Stimulated activated CD8-positive, alpha-beta memory T cell treated with anti-CD3 and anti-CD28 coated beads, Interleukin-15, amount 100 ng/mL, for 24 hours (primary cell): Measurements from ENCODE around the gene GPR15.

Experiments used
- DNase-seq: peaks from one replicate; pipeline ENCODE4 v3.0.0-alpha.2; 2020; ENCODE audit warnings: low read depth

The GPR15 gene

DNA sequence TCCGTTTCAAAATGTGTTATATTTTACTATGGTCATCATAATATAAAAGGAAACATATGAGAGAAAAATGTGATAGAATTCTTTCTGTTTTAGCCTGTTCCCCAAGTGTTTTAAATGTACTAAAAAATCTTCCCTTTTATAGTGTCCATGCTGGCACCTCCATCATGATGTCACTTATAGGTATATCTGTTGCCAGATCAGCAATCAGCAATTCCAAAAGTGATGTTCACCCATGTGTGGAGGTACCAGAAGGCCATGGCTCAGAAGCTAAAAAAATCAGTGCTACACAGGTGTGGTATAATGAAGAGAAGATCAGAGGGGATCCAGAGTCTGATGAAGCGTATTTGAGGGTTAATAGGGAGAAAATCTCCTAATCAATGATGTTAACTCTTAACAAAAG lies 1.1 kb upstream of the GPR15 start:
- no peak for DNase-seq

- no peak for DNase-seq
Measured at GRCh38 chr3:98532275-98532637, 478 bp downstream of the GPR15 start.

DNA sequence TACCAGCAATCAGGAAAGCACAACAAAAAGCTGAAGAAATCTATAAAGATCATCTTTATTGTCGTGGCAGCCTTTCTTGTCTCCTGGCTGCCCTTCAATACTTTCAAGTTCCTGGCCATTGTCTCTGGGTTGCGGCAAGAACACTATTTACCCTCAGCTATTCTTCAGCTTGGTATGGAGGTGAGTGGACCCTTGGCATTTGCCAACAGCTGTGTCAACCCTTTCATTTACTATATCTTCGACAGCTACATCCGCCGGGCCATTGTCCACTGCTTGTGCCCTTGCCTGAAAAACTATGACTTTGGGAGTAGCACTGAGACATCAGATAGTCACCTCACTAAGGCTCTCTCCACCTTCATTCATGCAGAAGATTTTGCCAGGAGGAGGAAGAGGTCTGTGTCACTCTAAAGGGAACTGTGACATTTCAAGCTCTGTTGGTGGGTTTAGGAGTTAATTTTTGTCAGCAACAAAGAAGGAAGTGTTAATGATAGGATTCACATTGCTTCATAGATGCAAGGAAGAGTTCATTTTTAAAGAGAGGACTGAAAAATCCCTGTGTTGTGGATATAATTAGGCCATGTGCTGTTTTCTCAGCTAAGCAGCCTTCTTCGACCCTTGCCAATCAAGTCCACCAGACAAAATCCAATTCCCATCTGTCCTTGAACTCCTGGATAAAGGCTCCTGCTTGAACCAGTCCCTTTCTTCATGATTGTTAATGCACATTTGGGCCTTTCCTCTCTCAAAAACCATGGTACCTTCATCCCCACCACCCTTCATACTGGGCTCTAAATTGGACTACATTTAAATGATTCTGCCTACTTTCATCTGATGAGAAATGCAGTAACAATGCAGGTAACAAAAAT lies 1.2 kb downstream of the GPR15 start:
- no peak for DNase-seq

GRCh38 chr3:98534168-98534567 lies 2.4 kb downstream of the GPR15 start:
- no peak for DNase-seq

- DNase-seq = no peak
Measured at GRCh38 chr3:98534734-98535133, 3.0 kb downstream of the GPR15 start.

DNA sequence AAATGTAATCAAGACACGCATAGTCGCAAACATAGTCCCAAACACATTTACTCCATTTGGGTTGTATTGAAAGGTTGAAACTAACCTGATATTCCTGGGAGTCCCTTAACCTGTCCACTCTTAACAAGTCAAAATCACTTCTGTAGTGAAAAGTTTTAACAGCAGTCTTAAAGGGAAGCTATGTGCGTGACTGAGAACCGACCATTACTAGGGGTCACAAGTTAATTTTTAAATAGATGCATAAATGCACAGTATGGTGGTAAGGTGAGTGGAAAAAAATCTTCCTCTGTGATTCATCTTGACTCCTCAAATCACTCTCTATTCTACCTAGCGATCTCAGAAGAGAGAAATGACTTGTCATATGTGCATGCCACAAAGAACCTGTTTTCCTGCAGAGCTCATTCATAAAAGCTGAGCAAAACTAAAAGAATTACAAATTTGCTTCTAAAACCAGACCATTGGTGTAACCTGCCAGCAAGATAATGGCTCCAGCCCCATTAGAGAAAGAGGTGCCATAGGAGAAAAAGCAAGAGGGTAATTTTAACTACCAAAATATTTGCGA lies 4.8 kb downstream of the GPR15 start:
- no peak for DNase-seq

GRCh38 chr3:98540346-98540745 lies 8.6 kb downstream of the GPR15 start:
- DNase-seq = no peak

DNA sequence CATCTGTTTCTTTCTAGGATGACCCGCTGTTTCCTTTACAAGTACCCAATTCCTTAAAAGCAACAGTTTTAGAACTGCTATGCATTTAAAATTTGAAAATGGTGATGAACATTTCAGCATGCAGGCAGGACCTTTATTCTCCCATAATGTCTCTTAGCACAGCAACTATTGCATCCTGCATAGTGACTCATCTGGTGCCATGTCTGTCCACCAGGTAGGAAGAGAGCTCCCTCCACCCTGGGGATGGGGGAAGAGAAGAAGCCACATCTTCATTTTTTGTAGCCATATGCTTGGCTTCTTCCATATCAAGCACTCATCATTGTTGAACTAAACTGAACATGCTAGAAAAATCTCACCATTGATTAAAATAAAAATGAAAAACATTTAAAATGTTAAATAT lies 9.9 kb downstream of the GPR15 start:
- DNase-seq = no peak

DNA sequence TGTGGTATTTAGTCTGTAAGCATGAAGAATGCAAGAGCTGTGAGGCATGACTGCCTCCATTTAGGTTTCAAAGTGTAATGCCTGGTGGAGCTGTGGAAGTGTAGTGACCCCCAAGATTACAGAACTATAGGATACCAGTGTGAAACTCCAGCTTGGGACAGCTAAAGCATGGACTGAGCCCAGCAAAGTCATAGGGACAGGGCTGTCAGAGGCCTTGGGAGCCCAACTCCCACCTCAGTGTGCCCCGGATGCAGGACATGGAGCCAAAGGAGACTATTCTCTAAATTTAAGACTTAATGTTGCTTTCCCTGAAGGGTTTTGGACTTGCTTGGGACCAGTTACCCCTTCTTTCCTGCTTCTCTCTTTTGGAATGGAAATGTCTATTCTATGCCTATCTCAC lies 10.8 kb downstream of the GPR15 start:
- no peak for DNase-seq

DNA sequence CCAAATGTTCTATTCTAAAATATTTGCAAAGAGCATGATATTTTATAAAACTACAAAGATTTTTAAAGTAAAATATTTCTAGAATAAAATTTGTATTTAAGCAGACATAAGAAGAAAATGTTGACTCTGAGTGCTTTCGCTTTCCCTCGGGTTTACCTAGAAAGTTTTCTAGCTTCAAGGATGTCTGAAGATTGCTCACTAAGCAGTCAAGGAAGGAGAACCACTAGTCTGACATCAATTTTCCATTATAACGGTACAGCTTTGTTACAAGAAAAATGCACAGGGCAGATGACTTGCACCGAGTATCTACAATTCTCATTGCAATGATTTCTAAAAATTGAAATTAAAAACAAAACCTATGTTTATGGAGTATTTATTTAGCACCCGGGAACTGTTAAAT lies 14.2 kb downstream of the GPR15 start:
- DNase-seq = no peak

DNA sequence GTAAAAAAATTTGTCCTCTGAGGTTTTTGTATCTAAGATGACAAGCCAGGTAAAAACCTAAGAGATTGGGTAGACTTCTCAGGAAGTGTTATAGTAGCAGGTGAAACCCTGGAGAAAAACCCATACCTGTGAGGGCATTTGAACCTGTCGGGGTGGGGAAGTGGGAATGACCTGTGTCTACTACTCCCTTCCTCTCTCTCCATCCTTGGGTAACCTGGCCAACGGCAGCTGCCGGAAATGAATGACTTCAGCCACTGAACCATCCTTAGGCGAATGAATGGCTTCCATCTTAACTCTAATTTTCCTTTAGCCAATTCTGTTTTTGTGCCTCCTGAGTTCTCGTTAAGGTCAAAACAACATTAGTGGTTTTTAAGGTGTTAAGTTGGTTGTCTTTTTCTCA lies 16.8 kb downstream of the GPR15 start:
- DNase-seq = no peak

DNA sequence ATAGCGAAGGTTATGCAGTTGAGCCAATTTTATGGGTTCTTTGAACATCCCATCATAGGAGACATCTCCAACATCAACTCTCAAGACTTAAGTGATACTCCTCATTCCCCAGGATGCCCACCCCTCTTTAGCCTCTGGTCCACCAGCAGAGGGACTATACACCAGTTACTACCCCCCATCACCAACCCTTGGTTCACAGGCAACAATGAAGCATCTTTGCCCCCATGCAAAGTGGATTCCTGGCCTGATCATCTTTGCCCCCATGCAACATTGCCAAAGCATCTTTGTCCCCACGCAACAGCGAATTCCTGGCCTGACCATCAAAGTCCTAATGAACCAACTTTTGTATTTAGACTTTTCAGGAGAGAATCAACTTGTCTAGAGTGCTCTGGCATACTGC lies 19.1 kb downstream of the GPR15 start:
- DNase-seq = no peak

DNA sequence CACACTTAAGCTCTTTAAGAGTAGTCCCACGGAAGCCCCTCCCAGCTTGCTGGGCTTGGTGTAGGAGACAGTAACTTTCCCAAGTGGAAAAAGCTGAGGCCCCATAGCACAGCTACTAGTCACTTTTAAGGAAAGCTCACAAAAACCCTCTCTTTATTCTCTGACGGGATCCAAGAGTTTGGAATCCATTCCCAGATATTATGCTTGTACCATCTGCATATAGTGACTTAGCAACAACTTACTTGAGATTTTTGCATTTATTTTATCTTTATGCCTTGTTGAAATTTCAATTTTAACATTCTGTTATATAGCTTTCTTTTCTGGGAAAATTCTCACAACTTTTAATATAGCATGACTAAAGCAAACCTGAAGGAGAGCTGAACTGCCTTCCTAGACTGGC lies 19.5 kb downstream of the GPR15 start:
- DNase-seq = no peak

DNA sequence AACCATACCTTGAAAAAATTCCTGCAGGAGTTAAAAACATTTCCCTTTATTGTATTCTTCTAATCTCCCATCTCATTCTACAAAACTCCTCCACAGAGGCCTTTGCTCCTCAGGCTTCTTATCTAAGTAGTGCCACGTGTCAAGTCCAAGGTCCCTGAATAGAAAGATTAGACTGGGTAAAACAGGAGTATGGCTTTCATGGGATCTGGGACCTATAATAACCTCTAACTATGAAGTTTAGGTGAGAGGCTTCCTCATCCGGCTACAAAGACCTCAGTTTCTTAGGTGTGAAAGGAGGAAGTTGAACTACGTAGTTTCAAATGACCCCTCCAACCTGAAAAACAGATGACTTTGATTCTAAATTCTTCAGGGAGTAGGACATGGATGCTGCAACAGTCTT lies 20.0 kb downstream of the GPR15 start:
- no peak for DNase-seq

GRCh38 chr3:98552232-98553020 lies 20.6 kb downstream of the GPR15 start:
- no peak for DNase-seq

- no peak for DNase-seq
Measured at GRCh38 chr3:98553021-98553563, 21.3 kb downstream of the GPR15 start.

DNA sequence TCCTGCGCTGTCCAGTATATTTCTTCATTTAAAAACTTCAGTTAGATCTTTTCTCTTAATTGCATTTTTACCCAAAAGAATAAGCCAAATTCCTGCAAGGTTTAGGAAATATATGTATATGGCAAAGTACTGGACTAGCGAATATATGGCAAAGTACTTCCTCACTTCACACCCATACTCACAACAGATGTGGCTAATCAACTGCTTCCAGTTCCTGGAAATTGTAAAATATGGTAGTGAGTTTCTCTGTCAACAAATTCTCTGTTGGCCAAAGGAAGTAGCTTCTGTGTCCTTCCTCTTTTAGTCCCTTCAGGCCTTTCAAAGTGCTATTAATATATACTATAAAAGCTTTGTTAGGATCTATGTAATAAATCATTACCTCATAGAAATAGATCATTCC lies 22.0 kb downstream of the GPR15 start:
- DNase-seq = no peak

DNA sequence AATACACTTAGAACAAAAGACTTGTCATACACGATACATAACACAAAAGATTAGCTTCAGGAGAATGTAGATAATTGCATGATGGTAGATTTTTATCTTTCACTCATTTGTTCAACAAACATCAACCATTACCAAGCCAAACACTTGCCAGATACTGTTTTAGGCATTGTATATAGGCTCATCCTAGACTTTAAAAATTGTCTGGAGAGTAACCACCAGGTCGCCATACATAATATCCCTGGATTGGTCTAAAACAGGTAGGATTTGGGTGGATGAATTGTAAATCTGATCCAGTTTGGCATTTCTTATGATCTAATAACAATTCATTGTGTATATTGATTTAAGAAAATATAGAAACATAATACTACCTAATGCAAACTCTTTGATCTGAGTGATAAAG lies 22.8 kb downstream of the GPR15 start:
- DNase-seq = no peak

DNA sequence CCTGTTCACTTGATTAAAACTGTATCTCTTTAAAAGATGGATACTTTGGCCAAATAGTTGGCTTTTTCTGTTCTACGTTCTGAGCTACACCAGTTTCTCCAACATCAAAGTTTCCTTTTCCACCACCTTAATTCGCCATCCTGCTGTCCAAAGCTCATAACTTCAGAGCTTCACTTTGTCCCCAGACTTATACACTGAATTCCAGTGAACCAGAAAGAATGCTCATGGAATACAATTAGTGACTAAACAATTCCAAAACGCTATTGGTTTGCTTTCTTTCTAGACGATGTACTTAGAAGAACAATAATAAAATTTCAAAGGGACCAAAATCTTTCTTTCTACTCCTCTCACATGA lies 23.2 kb downstream of the GPR15 start:
- no peak for DNase-seq

DNA sequence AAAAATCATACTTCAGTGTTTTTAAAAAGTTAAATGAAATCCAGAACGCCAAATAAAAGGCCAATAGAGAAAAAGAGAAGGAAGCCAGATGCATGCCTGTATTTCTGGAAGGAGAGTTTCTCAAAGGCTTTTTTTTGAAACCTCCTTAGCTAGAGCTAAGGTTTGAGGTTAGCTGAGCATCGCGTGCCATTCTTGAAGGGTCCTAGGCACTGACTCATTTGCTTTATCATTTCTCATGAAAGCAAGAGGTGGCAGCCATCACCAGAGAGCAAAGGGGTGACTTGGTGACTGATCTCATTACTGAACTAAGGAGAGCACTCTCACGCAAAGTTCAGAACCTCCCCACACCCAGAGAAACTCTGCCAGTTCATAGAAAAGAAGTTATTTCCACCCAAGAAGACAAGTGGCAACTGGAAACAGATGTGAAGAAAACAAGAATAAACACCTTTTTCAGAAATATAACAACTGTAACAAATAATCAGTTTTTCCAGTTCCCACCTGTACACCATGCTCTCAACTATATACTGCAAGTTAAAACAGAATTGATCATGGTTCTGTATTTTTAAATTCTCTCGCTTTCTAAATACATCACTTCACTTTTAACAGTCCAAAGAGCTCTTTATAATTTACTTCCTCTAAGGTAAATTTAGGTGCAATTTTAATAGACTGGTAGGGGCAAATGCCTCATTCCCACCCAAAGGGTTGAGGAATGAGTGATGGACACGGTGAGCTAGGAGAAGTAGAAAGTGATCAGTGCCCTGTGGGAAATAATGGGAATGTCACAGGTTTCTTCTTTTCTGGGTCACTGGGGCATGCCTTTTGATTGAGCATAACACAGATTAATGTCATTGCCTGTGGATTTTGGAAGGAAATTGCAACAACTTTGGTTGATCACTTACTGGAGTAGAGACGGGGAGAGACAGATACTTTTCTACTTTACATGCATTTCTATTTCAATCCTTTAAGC lies 24.7 kb downstream of the GPR15 start:
- DNase-seq = no peak

DNA sequence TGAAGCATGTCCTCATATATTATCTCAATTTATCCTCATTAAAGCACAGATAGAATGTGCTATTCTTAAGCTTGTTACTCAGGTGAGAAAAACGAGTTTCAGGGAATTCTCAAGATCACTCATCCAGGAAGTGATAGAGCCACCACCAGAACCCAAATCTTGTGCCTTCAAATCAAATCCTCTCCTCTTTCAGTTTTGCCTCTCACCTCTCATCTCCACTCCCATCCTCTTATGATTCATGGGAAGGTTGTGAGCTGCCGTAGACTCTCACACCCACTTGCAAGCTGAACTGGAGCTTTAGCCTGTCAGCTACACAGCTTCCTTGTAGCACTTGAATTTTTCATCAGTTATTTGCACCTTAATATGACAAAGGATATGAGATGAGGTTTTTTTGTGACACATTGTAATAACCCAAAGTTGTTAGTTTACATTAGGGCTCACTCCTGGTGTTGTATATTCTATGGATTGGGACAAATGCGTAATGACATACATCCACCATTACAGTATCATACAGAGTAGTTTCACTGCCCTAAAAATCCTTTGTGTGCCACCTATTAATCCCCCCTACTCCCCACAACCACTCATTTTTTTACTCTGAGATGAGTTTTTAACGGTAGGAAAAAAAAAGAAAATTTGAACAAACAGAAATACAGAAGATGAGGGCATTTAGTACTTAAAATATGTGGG lies 25.7 kb downstream of the GPR15 start:
- no peak for DNase-seq
